NCI-H1436 treated with DMSO at 0.1 percent for 48 hours (cell line): ENCODE results near the gene TAOK1.

Experiments
- DNase-seq: peaks from one replicate; lab custom pipeline; 2025; lab: John Stamatoyannopoulos, UW

The TAOK1 gene

GRCh38 chr17:29595107-29595942, 205.2 kb downstream of the TAOK1 start:
- no peak for DNase-seq

GRCh38 chr17:29595943-29596774, 206.0 kb downstream of the TAOK1 start:
- DNase-seq = no peak

GRCh38 chr17:29596811-29597210, 206.6 kb downstream of the TAOK1 start:
- no peak for DNase-seq

- DNase-seq = no peak
Observed at GRCh38 chr17:29597361-29598172, 207.4 kb downstream of the TAOK1 start.
